ENCODE measurements around the gene CLCN7. TPM values are rescaled to one million over a fixed set of nuclear protein-coding genes. Genes with fewer than 3 reads are reported as not detected.

CLCN7 gene
- total RNA-seq, 4 donors from 2014 or later = 57.6 to 171 (median 95.0) TPM

- H3K27me3 ChIP-seq = no peaks in the 10 kb centered on the region
- intact Hi-C loops (cut with DNase I; ENCODE audit: low total_unique reads) = no loop called here
- in situ Hi-C loops (cut with MboI; ENCODE audit: low pct_ligation_motif_present in 1 of 4, low pct_unique_long_range_greater_than_20kb in 1 of 4, low sequenced_read_pairs in 3 of 4) = no loop called here
- 88% methylated on average over 18 of the region's 21 CpGs; no CpG with 5 or more reads in 1 of the 2 donors for WGBS, 2 donors (ENCODE audit: low coverage in 1 of 2)
- peaks cover 5 to 21% (median 19%) of the 10 kb centered on the region in 4 donors for H3K4me1 ChIP-seq
- H3K36me3 ChIP-seq = peaks cover 0 to 22% (median 9%) of the 10 kb centered on the region in 4 donors
- H3K4me3 ChIP-seq = no peak overlapping the region
- no peaks in the 10 kb centered on the region for H3K9me3 ChIP-seq
- DNase-seq = no peak
- TF ChIP-seq CTCF (IDR thresholded peaks at IDR 0.05) = no peak
- TF ChIP-seq EP300 (IDR thresholded peaks at IDR 0.05; ENCODE audit: low read depth) = no peak
- TF ChIP-seq POLR2A (IDR thresholded peaks at IDR 0.05) = no peak
- no peak for TF ChIP-seq POLR2AphosphoS5 (IDR thresholded peaks at IDR 0.05)
- no peak overlapping the region for H3K27ac ChIP-seq
Observed at GRCh38 chr16:1497014-1497598, 22.3 kb upstream of the CLCN7 start.

GRCh38 chr16:1496464-1496863 is 21.6 kb upstream of the CLCN7 start:
- no peak for TF ChIP-seq EP300 (IDR thresholded peaks at IDR 0.05; ENCODE audit: low read depth)
- no peak for TF ChIP-seq POLR2AphosphoS5 (IDR thresholded peaks at IDR 0.05)
- no peak for TF ChIP-seq POLR2A (IDR thresholded peaks at IDR 0.05)
- no peak for TF ChIP-seq CTCF (IDR thresholded peaks at IDR 0.05)
- intact Hi-C loops (cut with DNase I; ENCODE audit: low total_unique reads) (no loop called here), in situ Hi-C loops (cut with MboI; ENCODE audit: low pct_ligation_motif_present in 1 of 4, low pct_unique_long_range_greater_than_20kb in 1 of 4, low sequenced_read_pairs in 3 of 4) (no loop called here)
- Histone ChIP-seq H3K9me3 (no peaks in the 10 kb centered on the region), H3K36me3 (peaks cover 0 to 16% (median 6%) of the 10 kb centered on the region in 4 donors), H3K27me3 (no peaks in the 10 kb centered on the region), H3K4me3 (no peak overlapping the region), H3K27ac (no peak overlapping the region), H3K4me1 (peaks cover 5 to 21% (median 19%) of the 10 kb centered on the region in 4 donors)
- no peak for DNase-seq
- 97% methylated on average over 25 of the region's 25 CpGs; no CpG with 5 or more reads in 1 of the 2 donors for WGBS, 2 donors (ENCODE audit: low coverage in 1 of 2)

GRCh38 chr16:1495889-1496262 is 21.0 kb upstream of the CLCN7 start:
- intact Hi-C loops (cut with DNase I; ENCODE audit: low total_unique reads) = no loop called here
- WGBS, 2 donors (ENCODE audit: low coverage in 1 of 2) = 94% methylated on average over 25 of the region's 25 CpGs; no CpG with 5 or more reads in 1 of the 2 donors

More at GRCh38 chr16:1495889-1496262, 21.0 kb upstream of the CLCN7 start:
- Histone ChIP-seq H3K4me3 (no peak overlapping the region), H3K27ac (no peak overlapping the region), H3K4me1 (peaks cover 5 to 21% (median 19%) of the 10 kb centered on the region in 4 donors), H3K36me3 (peaks cover 0 to 10% (median 4%) of the 10 kb centered on the region in 4 donors), H3K27me3 (no peaks in the 10 kb centered on the region), H3K9me3 (no peaks in the 10 kb centered on the region)
- no peak for TF ChIP-seq POLR2AphosphoS5 (IDR thresholded peaks at IDR 0.05)
- TF ChIP-seq POLR2A (IDR thresholded peaks at IDR 0.05) = no peak
- no peak for TF ChIP-seq CTCF (IDR thresholded peaks at IDR 0.05)
- no peak for TF ChIP-seq EP300 (IDR thresholded peaks at IDR 0.05; ENCODE audit: low read depth)
- in situ Hi-C loops (cut with MboI; ENCODE audit: low pct_ligation_motif_present in 1 of 4, low pct_unique_long_range_greater_than_20kb in 1 of 4, low sequenced_read_pairs in 3 of 4) = no loop called here
- no peak for DNase-seq
